ENCODE results near the gene PLPPR5.

Gene PLPPR5

GRCh38 chr1:98940069-98940721, 64.5 kb downstream of the PLPPR5 start:
- peak overlapping the region in 1 of 2 donors; percentile 28 for H3K27ac Mint-ChIP-seq
- H3K4me1 Mint-ChIP-seq, result peaks cover 17% of the 10 kb centered on the region
- no peaks in the 10 kb centered on the region for H3K27me3 Mint-ChIP-seq
- H3K9me3 Mint-ChIP-seq, result no peaks in the 10 kb centered on the region
- DNase-seq, result no peak
- no peak for ATAC-seq
- H3K4me3 Mint-ChIP-seq, result no peak overlapping the region

GRCh38 chr1:98939471-98939870, 65.2 kb downstream of the PLPPR5 start:
- Mint-ChIP-seq H3K27me3 (no peaks in the 10 kb centered on the region), H3K27ac (no peak overlapping the region), H3K4me3 (no peak overlapping the region), H3K9me3 (no peaks in the 10 kb centered on the region), H3K4me1 (peaks cover 17% of the 10 kb centered on the region)
- no peak for ATAC-seq
- DNase-seq, result no peak

GRCh38 chr1:98937347-98937746, 67.3 kb downstream of the PLPPR5 start:
- no peak for DNase-seq
- Mint-ChIP-seq H3K4me1 (peaks cover 21% of the 10 kb centered on the region), H3K9me3 (no peaks in the 10 kb centered on the region), H3K27ac (peak overlapping the region in 1 of 2 donors; percentile 55), H3K27me3 (no peaks in the 10 kb centered on the region), H3K4me3 (no peak overlapping the region)
- ATAC-seq, result no peak

- H3K4me1 Mint-ChIP-seq, result peaks cover 5% of the 10 kb centered on the region
- ATAC-seq (no peak), DNase-seq (no peak)
- H3K27ac Mint-ChIP-seq, result no peak overlapping the region
- peaks cover 0 to 7% of the 10 kb centered on the region in 2 donors for H3K9me3 Mint-ChIP-seq
- no peak overlapping the region for H3K4me3 Mint-ChIP-seq
- H3K27me3 Mint-ChIP-seq, result no peaks in the 10 kb centered on the region
These were observed 72.5 kb downstream of the PLPPR5 start for GRCh38 chr1:98932184-98932583.

DNA sequence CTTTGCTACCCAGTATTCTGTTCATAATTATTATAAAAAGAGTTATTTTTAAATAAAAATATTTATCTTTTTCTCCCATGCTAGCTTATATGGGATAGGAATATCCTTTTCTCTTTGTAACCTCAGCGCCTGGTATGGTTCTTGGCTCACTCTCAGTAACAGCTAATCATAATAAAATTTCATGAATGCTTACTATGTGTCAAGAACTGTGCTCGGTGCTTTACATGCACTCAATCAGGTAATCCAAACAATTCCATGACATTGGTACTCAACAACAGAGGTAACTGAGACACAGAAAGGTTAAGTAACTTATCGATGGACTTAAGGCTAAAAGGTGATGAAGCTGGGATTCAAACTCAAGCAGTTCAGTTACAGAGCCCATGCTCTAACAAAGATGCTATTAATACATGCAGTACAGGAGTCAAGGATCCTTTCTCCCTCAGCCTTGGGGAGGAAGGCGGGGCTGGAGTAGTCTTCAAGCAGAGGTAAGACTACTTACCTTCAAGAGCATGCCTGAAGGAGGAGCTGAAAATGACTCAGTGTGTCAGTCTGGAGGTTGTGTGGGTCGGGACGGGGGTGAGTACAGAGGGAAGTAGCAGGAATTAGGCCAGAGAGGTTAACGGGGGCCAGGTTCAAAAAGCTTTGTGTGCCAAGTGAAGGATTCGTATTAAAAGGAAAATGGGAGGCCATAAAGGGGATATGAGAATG, 73.4 kb downstream of the PLPPR5 start:
- no peak overlapping the region for H3K27ac Mint-ChIP-seq
- no peak for ATAC-seq

GRCh38 chr1:98929437-98929836, 75.2 kb downstream of the PLPPR5 start:
- Mint-ChIP-seq H3K27me3 (no peaks in the 10 kb centered on the region), H3K4me3 (no peak overlapping the region), H3K4me1 (peaks cover 5% of the 10 kb centered on the region), H3K9me3 (peaks cover 0 to 7% of the 10 kb centered on the region in 2 donors), H3K27ac (no peak overlapping the region)
- no peak for ATAC-seq
- DNase-seq, result no peak

More for the DNA sequence above, 73.4 kb downstream of the PLPPR5 start:
- Mint-ChIP-seq H3K4me1 (peaks cover 5% of the 10 kb centered on the region), H3K27me3 (no peaks in the 10 kb centered on the region), H3K4me3 (no peak overlapping the region), H3K9me3 (peaks cover 0 to 7% of the 10 kb centered on the region in 2 donors)
- DNase-seq, result no peak

GRCh38 chr1:98926597-98926996, 78.1 kb downstream of the PLPPR5 start:
- H3K9me3 Mint-ChIP-seq, result peaks cover 0 to 7% of the 10 kb centered on the region in 2 donors
- no peaks in the 10 kb centered on the region for H3K27me3 Mint-ChIP-seq
- H3K4me1 Mint-ChIP-seq, result no peaks in the 10 kb centered on the region
- DNase-seq (no peak), ATAC-seq (no peak)
- no peak overlapping the region for H3K4me3 Mint-ChIP-seq
- no peak overlapping the region for H3K27ac Mint-ChIP-seq

GRCh38 chr1:98924977-98925376, 79.7 kb downstream of the PLPPR5 start:
- DNase-seq, result no peak
- Mint-ChIP-seq H3K27ac (no peak overlapping the region), H3K9me3 (peaks cover 0 to 7% of the 10 kb centered on the region in 2 donors), H3K4me1 (peaks cover 3% of the 10 kb centered on the region), H3K4me3 (no peak overlapping the region), H3K27me3 (no peaks in the 10 kb centered on the region)
- no peak for ATAC-seq

GRCh38 chr1:98923667-98924066, 81.0 kb downstream of the PLPPR5 start:
- no peak overlapping the region for H3K27ac Mint-ChIP-seq
- no peak overlapping the region for H3K4me3 Mint-ChIP-seq
- H3K4me1 Mint-ChIP-seq, result peaks cover 6% of the 10 kb centered on the region
- ATAC-seq (peak; percentile 78), DNase-seq (no peak)
- peaks cover 0 to 7% of the 10 kb centered on the region in 2 donors for H3K9me3 Mint-ChIP-seq
- no peaks in the 10 kb centered on the region for H3K27me3 Mint-ChIP-seq

- no peaks in the 10 kb centered on the region for H3K27me3 Mint-ChIP-seq
- H3K27ac Mint-ChIP-seq, result no peak overlapping the region
- peaks cover 6% of the 10 kb centered on the region for H3K4me1 Mint-ChIP-seq
- no peaks in the 10 kb centered on the region for H3K9me3 Mint-ChIP-seq
- ATAC-seq (no peak), DNase-seq (no peak)
- H3K4me3 Mint-ChIP-seq, result no peak overlapping the region
These were observed 82.8 kb downstream of the PLPPR5 start for GRCh38 chr1:98921817-98922216.

DNA sequence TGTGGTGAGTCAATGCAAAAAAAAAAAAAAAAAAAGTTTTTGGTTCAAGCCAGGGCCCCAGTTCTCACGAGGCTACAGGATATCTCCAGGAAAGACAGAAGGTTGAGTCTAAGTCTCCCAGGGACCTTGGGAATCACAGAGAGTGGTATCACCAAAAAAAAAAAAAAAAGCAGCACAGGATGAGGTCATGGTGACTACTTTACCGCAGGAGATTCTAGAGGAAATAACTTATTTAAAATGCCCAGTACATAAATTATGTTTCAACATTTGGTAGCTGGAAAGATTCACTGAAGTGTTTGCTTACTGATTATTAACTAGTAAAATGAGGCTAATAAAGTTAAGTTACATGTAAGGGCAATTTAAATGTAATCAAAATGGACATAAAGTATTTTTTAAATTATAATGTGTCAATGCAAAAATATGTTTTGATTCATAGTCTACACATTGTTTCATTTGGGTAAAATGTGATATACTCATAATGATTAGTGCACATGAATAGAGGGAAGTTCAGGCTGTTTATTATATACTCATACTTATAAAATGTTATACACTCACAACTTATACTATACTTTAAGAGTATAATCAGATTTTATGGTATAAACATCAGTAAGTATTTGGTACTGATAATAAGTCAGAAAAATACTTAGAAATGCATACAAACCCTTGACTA, 84.1 kb downstream of the PLPPR5 start:
- peaks cover 6% of the 10 kb centered on the region for H3K4me1 Mint-ChIP-seq
- ATAC-seq, result no peak
- H3K9me3 Mint-ChIP-seq, result no peaks in the 10 kb centered on the region
- H3K4me3 Mint-ChIP-seq, result no peak overlapping the region
- no peaks in the 10 kb centered on the region for H3K27me3 Mint-ChIP-seq
- no peak overlapping the region for H3K27ac Mint-ChIP-seq
- DNase-seq, result no peak

DNA sequence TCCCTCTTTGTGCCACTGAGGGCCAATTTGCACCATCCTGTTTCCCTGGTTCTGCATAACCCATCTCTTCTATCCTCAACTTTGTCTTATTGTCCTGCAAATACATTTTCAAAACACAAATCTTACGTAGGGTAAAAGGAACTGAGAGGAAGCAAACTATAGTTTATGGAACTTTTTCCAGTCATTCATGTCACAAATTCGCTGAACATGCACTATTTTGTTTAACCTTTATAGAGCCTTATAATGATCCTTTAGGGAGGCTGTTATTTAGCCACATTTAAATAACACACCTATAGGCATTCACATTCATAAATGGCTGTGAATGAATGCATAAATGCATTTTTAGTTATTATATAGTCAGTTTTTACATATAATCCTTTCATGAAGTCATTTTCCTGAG, 85.0 kb downstream of the PLPPR5 start:
- H3K27me3 Mint-ChIP-seq, result no peaks in the 10 kb centered on the region
- no peak overlapping the region for H3K4me3 Mint-ChIP-seq
- ATAC-seq (no peak), DNase-seq (no peak)
- no peaks in the 10 kb centered on the region for H3K9me3 Mint-ChIP-seq
- H3K4me1 Mint-ChIP-seq, result peaks cover 6% of the 10 kb centered on the region
- no peak overlapping the region for H3K27ac Mint-ChIP-seq

DNA sequence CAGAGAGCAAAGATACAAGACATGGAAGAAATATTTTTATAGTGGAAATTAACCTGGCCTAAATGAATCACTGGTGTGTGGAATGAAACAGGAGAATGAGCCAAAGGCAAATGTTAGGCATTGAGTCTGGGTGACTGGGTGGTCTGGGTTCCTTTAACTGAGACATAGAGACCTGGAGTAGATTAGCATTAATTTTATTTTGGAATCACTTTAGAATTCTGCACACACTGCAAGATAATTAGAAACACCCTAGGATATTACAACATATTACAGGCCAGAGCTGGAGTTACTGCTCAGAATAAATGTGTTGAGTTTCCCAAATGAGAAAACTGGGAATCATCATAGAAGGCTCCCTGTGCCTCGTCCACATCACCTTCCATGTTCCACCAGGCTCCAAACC, 85.5 kb downstream of the PLPPR5 start:
- no peak for ATAC-seq
- no peak for DNase-seq
- Mint-ChIP-seq H3K4me1 (peaks cover 6% of the 10 kb centered on the region), H3K9me3 (no peaks in the 10 kb centered on the region), H3K27ac (peak overlapping the region in 1 of 2 donors; percentile 17), H3K27me3 (no peaks in the 10 kb centered on the region), H3K4me3 (no peak overlapping the region)

GRCh38 chr1:98914547-98914946, 90.1 kb downstream of the PLPPR5 start:
- no peaks in the 10 kb centered on the region for H3K4me1 Mint-ChIP-seq
- H3K27ac Mint-ChIP-seq, result no peak overlapping the region
- no peak for ATAC-seq
- H3K9me3 Mint-ChIP-seq, result no peaks in the 10 kb centered on the region
- DNase-seq, result no peak
- H3K27me3 Mint-ChIP-seq, result no peaks in the 10 kb centered on the region
- no peak overlapping the region for H3K4me3 Mint-ChIP-seq

- ATAC-seq (no peak), DNase-seq (no peak)
- Mint-ChIP-seq H3K27me3 (no peaks in the 10 kb centered on the region), H3K9me3 (no peaks in the 10 kb centered on the region), H3K4me1 (no peaks in the 10 kb centered on the region), H3K4me3 (no peak overlapping the region), H3K27ac (no peak overlapping the region)
These were observed 93.8 kb downstream of the PLPPR5 start for GRCh38 chr1:98910827-98911226.

DNA sequence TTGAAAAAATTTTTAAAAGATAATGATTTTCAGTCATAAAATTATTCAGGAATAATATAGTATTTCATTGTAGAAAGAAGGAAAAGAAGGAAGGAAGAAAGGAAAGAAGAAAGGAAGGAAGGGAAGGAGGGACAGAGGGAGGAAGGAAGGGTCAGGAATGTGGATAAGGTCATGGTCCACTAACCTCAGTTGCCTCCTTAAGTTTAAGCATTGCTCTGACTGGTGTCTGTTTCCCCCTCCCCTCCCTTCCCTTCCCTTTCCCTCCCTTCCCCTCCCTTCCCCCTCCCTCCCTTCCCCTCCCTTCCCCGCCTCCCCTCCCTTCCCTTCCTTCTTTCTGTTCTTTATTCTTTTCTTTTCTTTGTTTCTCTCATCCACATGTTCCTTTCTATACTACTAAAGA, 95.7 kb downstream of the PLPPR5 start:
- Mint-ChIP-seq H3K27me3 (no peaks in the 10 kb centered on the region), H3K4me1 (no peaks in the 10 kb centered on the region), H3K4me3 (no peak overlapping the region), H3K27ac (no peak overlapping the region), H3K9me3 (no peaks in the 10 kb centered on the region)
- DNase-seq (no peak), ATAC-seq (no peak)
